Endothelial cell of umbilical vein (primary cell): Measurements from ENCODE around the gene ABI2. TPM values are rescaled to one million over a fixed set of nuclear protein-coding genes. Genes with fewer than 3 reads are reported as not detected.
A peak's percentile ranks its signal among the peaks of the same experiment; 100 is the strongest.

Experiments used
- BruUV-seq: library from RNA; stranded (reverse); fragments of 400-500 nt; replicated peaks from 2 replicates; lab custom pipeline; 2021; lab: Mats Ljungman, UMichigan
- CTCF ChIA-PET: fragments of 300-600, 350-600 bp; sonication (Branson Sonifier 250); formaldehyde crosslinking; loops from one replicate; lab custom pipeline; 2021; ENCODE audit warnings: antibody characterized with exemption, inconsistent platforms; lab: Charles Lee
- POLR2A ChIA-PET: fragments of 300-600, 350-600 bp; sonication (Branson Sonifier 250); formaldehyde crosslinking; loops from one replicate; lab custom pipeline; 2021; ENCODE audit warnings: antibody characterized with exemption, inconsistent platforms; lab: Charles Lee
- DNase-seq: peaks from one replicate; pipeline ENCODE4 v3.0.0-alpha.2; 2011; ENCODE audit warnings: low read depth, low spot score
- FAIRE-seq: peaks from 2 replicates; lab custom pipeline; 2011; peaks lifted over from hg19 to GRCh38; lab: Jason Lieb, UNC
- H2AFZ ChIP-seq: 2 replicates; pipeline ENCODE4 v1.6.0; 2012; ENCODE audit warnings: low read depth, low read length, control low read depth, inconsistent platforms
- H3K27ac ChIP-seq: 2 replicates; pipeline ENCODE4 v1.5.1; 2011; ENCODE audit warnings: low read depth, mild to moderate bottlenecking, control low read depth, low read length, moderate library complexity; ENCODE audit not compliant: insufficient read depth
- H3K27me3 ChIP-seq, 2 experiments: 2 replicates each; pipeline versions ENCODE4 v1.6.0 to v1.6.1; 2011; ENCODE audit warnings: low read length in 2 of 2, mixed read lengths in 1 of 2; ENCODE audit not compliant: control insufficient read depth in 2 of 2, insufficient read depth in 2 of 2
- H3K36me3 ChIP-seq, 2 experiments: 2 replicates in 1 of 2; 3 replicates in 1 of 2; pipeline ENCODE4 v1.5.1; 2011; ENCODE audit warnings: low read length in 2 of 2, mild to moderate bottlenecking in 1 of 2, moderate library complexity in 1 of 2; ENCODE audit not compliant: control insufficient read depth in 2 of 2, insufficient read depth in 2 of 2; ENCODE audit errors: extremely low read depth in 1 of 2
- H3K4me1 ChIP-seq: 3 replicates; pipeline ENCODE4 v1.5.1; 2011; ENCODE audit warnings: mild to moderate bottlenecking, low read length; ENCODE audit not compliant: control insufficient read depth, insufficient read depth; ENCODE audit errors: extremely low read depth
- H3K4me2 ChIP-seq: 2 replicates; pipeline ENCODE4 v1.6.1; 2011; ENCODE audit warnings: low read length, control low read depth, mixed read lengths; ENCODE audit not compliant: insufficient read depth
- H3K4me3 ChIP-seq, 3 experiments: fragments of 200-600 bp in 1 of 3; sonication (generic), shearing (Covaris generic) in 1 of 3; replicated peaks in 1 of 3; 2 replicates each; pipeline ENCODE4 v1.5.1; 2011 to 2016; ENCODE audit warnings: control low read depth in 3 of 3, low read length in 3 of 3, mild to moderate bottlenecking in 2 of 3, inconsistent platforms in 1 of 3, low read depth in 1 of 3, moderate library complexity in 1 of 3; ENCODE audit not compliant: insufficient read depth in 1 of 3
- H3K79me2 ChIP-seq: 2 replicates; pipeline ENCODE4 v1.6.0; 2012; ENCODE audit warnings: low read length, inconsistent platforms; ENCODE audit not compliant: control insufficient read depth, insufficient read depth
- H3K9ac ChIP-seq: replicated peaks from 2 replicates; pipeline ENCODE3; 2011; ENCODE audit warnings: low read length, control low read depth; ENCODE audit not compliant: insufficient read depth; ENCODE audit errors: extremely low read depth
- H3K9me1 ChIP-seq: replicated peaks from 3 replicates; pipeline ENCODE4 v1.6.0; 2011; ENCODE audit warnings: mild to moderate bottlenecking, low read length; ENCODE audit not compliant: control insufficient read depth, insufficient read depth; ENCODE audit errors: extremely low read depth
- H3K9me3 ChIP-seq: replicated peaks from 2 replicates; pipeline ENCODE4 v1.5.1; 2012; ENCODE audit warnings: low read length, inconsistent platforms; ENCODE audit not compliant: control insufficient read depth, insufficient read depth
- H4K20me1 ChIP-seq: replicated peaks from 2 replicates; pipeline ENCODE3; 2011; ENCODE audit warnings: mild to moderate bottlenecking, low read length; ENCODE audit not compliant: control insufficient read depth, insufficient read depth; ENCODE audit errors: extremely low read depth
- CTCF ChIP-seq, 2 donors: IDR thresholded peaks; 1 replicate in 1 of 2; 2 replicates in 1 of 2; pipeline ENCODE4 v1.5.1; 2011; ENCODE audit warnings: low read length in 2 of 2, mild to moderate bottlenecking in 2 of 2, moderate library complexity in 2 of 2, control low read depth in 1 of 2, inconsistent platforms in 1 of 2, low read depth in 1 of 2; ENCODE audit not compliant: insufficient read depth in 1 of 2; ENCODE audit errors: extremely low read depth in 1 of 2
- EZH2 ChIP-seq: IDR thresholded peaks from 2 replicates; pipeline ENCODE4 v1.6.1; 2012; ENCODE audit warnings: borderline replicate concordance, low read depth, mild to moderate bottlenecking, moderate library complexity, low read length, inconsistent platforms; ENCODE audit not compliant: severe bottlenecking
- FOS ChIP-seq: IDR thresholded peaks from 2 replicates; pipeline ENCODE4 v1.6.1; 2011; ENCODE audit warnings: mild to moderate bottlenecking, low read length, moderate library complexity, borderline replicate concordance; ENCODE audit not compliant: insufficient read depth
- GATA2 ChIP-seq: IDR thresholded peaks from 2 replicates; pipeline ENCODE4 v1.7.0; 2011; ENCODE audit warnings: low read depth, mild to moderate bottlenecking, moderate library complexity, mixed read lengths, low read length; ENCODE audit not compliant: insufficient read length, insufficient read depth
- JUN ChIP-seq: IDR thresholded peaks from 2 replicates; pipeline ENCODE4 v1.6.1; 2011; ENCODE audit warnings: borderline replicate concordance, low read depth; ENCODE audit not compliant: insufficient read length, insufficient read depth
- MAX ChIP-seq: IDR thresholded peaks from 2 replicates; pipeline ENCODE4 v1.6.1; 2011; ENCODE audit not compliant: insufficient read depth, insufficient read length
- MYC ChIP-seq: IDR thresholded peaks from one replicate; pipeline ENCODE4 v1.6.1; 2011; ENCODE audit warnings: mild to moderate bottlenecking, low read depth, low read length
- POLR2A ChIP-seq: IDR thresholded peaks from 2 replicates; pipeline ENCODE4 v1.6.1; 2012; ENCODE audit warnings: low read depth, mild to moderate bottlenecking, control low read depth, low read length
- POLR2AphosphoS5 ChIP-seq: IDR thresholded peaks from 2 replicates; pipeline ENCODE4 v1.6.1; 2012; ENCODE audit warnings: low read depth, mild to moderate bottlenecking, control low read depth, low read length, moderate library complexity; ENCODE audit not compliant: insufficient read depth
- dilution Hi-C: fragments of 300-500 bp; cut with MboI; formaldehyde crosslinking; loops from one replicate; pipeline ENCODE4 v1.15.0; 2019; ENCODE audit warnings: low sequenced_read_pairs; ENCODE audit not compliant: extremely low pct_ligation_motif_present
- intact Hi-C: fragments of 100-400 bp; cut with micrococcal nuclease; formaldehyde crosslinking; loops from one replicate; pipeline ENCODE4 v1.10.0; 2022
- polyA plus RNA-seq, 4 experiments: library from polyadenylated mRNA; depleted of rRNA in 3 of 4; stranded (reverse) in 3 of 4; unstranded in 1 of 4; fragments of >200 nt; gene quantifications; 2 replicates each; pipeline versions ENCODE4 v1.2.1 to v1.2.3, GENCODE V29; 2011 to 2012; ENCODE audit warnings: missing spikeins in 1 of 4
- total RNA-seq: library from RNA; stranded (reverse); gene quantifications from 2 replicates; pipeline ENCODE4 v1.2.3, GENCODE V29; 2021

The ABI2 gene
- total and polyA plus RNA-seq, 2 donors (not counting 3 experiments of a cell fraction or from before 2014, with no cell fraction given) = 35.7 to 61.0 TPM

GRCh38 chr2:203437511-203437910 lies 109.3 kb downstream of the ABI2 start:
- Histone ChIP-seq H3K27ac (no peak overlapping the region), H3K9me3 (no peaks in the 10 kb centered on the region), H3K9ac (no peak overlapping the region), H4K20me1 (no peaks in the 10 kb centered on the region), H3K27me3 (no peaks in the 10 kb centered on the region), H2AFZ (no peak overlapping the region), H3K4me1 (peaks cover 10% of the 10 kb centered on the region), H3K79me2 (peaks cover 36% of the 10 kb centered on the region), H3K4me2 (no peak overlapping the region), H3K36me3 (peaks cover 5 to 14% of the 10 kb centered on the region in 2 experiments), H3K9me1 (no peaks in the 10 kb centered on the region), H3K4me3 (no peak overlapping the region)
- FAIRE-seq (peak; percentile 28), DNase-seq (no peak)
- ChIA-PET CTCF (interaction anchor here (1.0 to 1.5 kb wide), 3 partner anchors 8 to 378 kb away, joined by 3 to 4 read pairs (median 3); no protein-coding TSS in a partner anchor), POLR2A (no interaction called here)
- no peak for TF ChIP-seq CTCF (IDR thresholded peaks at IDR 0.05; ENCODE audit: extremely low read depth in 1 of 2, insufficient read depth in 1 of 2, low read depth in 1 of 2, low read length in 2 of 2)
- no peak for TF ChIP-seq FOS
- no peak for TF ChIP-seq GATA2
- no peak for TF ChIP-seq EZH2
- TF ChIP-seq POLR2A = no peak
- no peak for TF ChIP-seq MYC
- TF ChIP-seq JUN = no peak
- no peak for TF ChIP-seq POLR2AphosphoS5
- TF ChIP-seq MAX = no peak
- BruUV-seq = no TSS peak
- dilution Hi-C loops = no loop called here
- intact Hi-C loops = loop anchor here (5.0 kb wide), 1 partner anchor 110 kb away; the partner anchor contains the start of gene ABI2
